Measurements from ENCODE around the gene SUN2.
A peak's percentile ranks its signal among the peaks of the same experiment; 100 is the strongest.

SUN2 gene

GRCh38 chr22:38716271-38716670, 39.5 kb downstream of the SUN2 start:
- ATAC-seq (no peak), DNase-seq (no peak)

- DNase-seq, result no peak
- no peak for ATAC-seq
These were observed 39.9 kb downstream of the SUN2 start for GRCh38 chr22:38715852-38716251.

GRCh38 chr22:38715176-38715764, 40.5 kb downstream of the SUN2 start:
- DNase-seq (no peak), ATAC-seq (no peak)

- ATAC-seq (no peak), DNase-seq (no peak)
These were observed 41.9 kb downstream of the SUN2 start for GRCh38 chr22:38713921-38714320.

- DNase-seq (no peak), ATAC-seq (no peak)
These were observed 43.2 kb downstream of the SUN2 start for GRCh38 chr22:38712486-38713207.

GRCh38 chr22:38710866-38711265, 44.9 kb downstream of the SUN2 start:
- DNase-seq, result no peak
- ATAC-seq, result no peak

- DNase-seq, result no peak
- ATAC-seq, result no peak
These were observed 45.4 kb downstream of the SUN2 start for GRCh38 chr22:38710351-38710750.

GRCh38 chr22:38709306-38709705, 46.5 kb downstream of the SUN2 start:
- no peak for DNase-seq
- no peak for ATAC-seq

GRCh38 chr22:38707984-38708383, 47.8 kb downstream of the SUN2 start:
- ATAC-seq, result no peak

GRCh38 chr22:38707346-38707745, 48.5 kb downstream of the SUN2 start:
- no peak for DNase-seq

More at GRCh38 chr22:38707984-38708383, 47.8 kb downstream of the SUN2 start:
- no peak for DNase-seq

GRCh38 chr22:38706901-38707195, 49.0 kb downstream of the SUN2 start:
- DNase-seq (no peak), ATAC-seq (no peak)

More at GRCh38 chr22:38707346-38707745, 48.5 kb downstream of the SUN2 start:
- no peak for ATAC-seq

GRCh38 chr22:38706101-38706900, 49.5 kb downstream of the SUN2 start:
- ATAC-seq (no peak), DNase-seq (peak; percentile 51)

GRCh38 chr22:38705235-38706100, 50.3 kb downstream of the SUN2 start, which contains the start of gene GTPBP1:
Gene GTPBP1 (plus strand): TSS chr22:38705944. CDS start chr22:38705956, 12 bp downstream.
- ATAC-seq (peak; percentile 89), DNase-seq (peak; percentile 95)

GRCh38 chr22:38704654-38705234, 51.1 kb downstream of the SUN2 start:
- ATAC-seq (no peak), DNase-seq (no peak)

GRCh38 chr22:38700789-38701628, 54.8 kb downstream of the SUN2 start, which contains the start of gene JOSD1:
Gene JOSD1 (minus strand): TSS chr22:38700943. CDS start chr22:38699987, 956 bp downstream.
- ATAC-seq (peak; percentile 44), DNase-seq (peak; percentile 100)

- ATAC-seq (peak; percentile 8), DNase-seq (no peak)
These were observed 55.5 kb downstream of the SUN2 start for GRCh38 chr22:38700270-38700788.

GRCh38 chr22:38699784-38700183, 56.0 kb downstream of the SUN2 start:
- ATAC-seq, result no peak
- DNase-seq, result no peak

- DNase-seq, result no peak
- ATAC-seq, result no peak
These were observed 56.7 kb downstream of the SUN2 start for GRCh38 chr22:38699143-38699542.

GRCh38 chr22:38698407-38699094, 57.2 kb downstream of the SUN2 start:
- ATAC-seq (no peak), DNase-seq (no peak)
